ENCODE results near the gene OTUB2.

GRCh38 chr14:94080621-94081385 is 54.7 kb downstream of the OTUB2 start, which contains the start of the genes DDX24 and IFI27L1:
- TF ChIP-seq, protein P1, sequence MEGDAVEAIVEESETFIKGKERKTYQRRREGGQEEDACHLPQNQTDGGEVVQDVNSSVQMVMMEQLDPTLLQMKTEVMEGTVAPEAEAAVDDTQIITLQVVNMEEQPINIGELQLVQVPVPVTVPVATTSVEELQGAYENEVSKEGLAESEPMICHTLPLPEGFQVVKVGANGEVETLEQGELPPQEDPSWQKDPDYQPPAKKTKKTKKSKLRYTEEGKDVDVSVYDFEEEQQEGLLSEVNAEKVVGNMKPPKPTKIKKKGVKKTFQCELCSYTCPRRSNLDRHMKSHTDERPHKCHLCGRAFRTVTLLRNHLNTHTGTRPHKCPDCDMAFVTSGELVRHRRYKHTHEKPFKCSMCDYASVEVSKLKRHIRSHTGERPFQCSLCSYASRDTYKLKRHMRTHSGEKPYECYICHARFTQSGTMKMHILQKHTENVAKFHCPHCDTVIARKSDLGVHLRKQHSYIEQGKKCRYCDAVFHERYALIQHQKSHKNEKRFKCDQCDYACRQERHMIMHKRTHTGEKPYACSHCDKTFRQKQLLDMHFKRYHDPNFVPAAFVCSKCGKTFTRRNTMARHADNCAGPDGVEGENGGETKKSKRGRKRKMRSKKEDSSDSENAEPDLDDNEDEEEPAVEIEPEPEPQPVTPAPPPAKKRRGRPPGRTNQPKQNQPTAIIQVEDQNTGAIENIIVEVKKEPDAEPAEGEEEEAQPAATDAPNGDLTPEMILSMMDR (IDR thresholded peaks at IDR 0.05; ENCODE audit: low read length) = no peak
- no peak for TF ChIP-seq EZH2 (optimal IDR thresholded peaks at IDR 0.05; ENCODE audit: low read depth, low read length)

Data from MM.1S (cell line).